Measurements from ENCODE around the gene PAX2.

Gene PAX2

GRCh38 chr10:100810091-100810834, 64.9 kb downstream of the PAX2 start:
- H3K4me3 ChIP-seq (ENCODE audit: low read length in 2 of 2): no peak overlapping the region
- H3K9ac ChIP-seq (ENCODE audit: low read length in 2 of 2): no peak overlapping the region
- H3K27me3 ChIP-seq (ENCODE audit: control insufficient read depth in 1 of 2, insufficient read depth in 2 of 2, low read length in 2 of 2): peaks cover 30 to 56% of the 10 kb centered on the region in 2 donors
- H3K36me3 ChIP-seq (ENCODE audit: control insufficient read depth in 2 of 2, insufficient read depth in 2 of 2, low read length in 2 of 2): no peaks in the 10 kb centered on the region
- no peaks in the 10 kb centered on the region for H3K9me3 ChIP-seq (ENCODE audit: control insufficient read depth in 2 of 2, low read length in 2 of 2)
- no peak overlapping the region for H3K27ac ChIP-seq (ENCODE audit: low read length)
- no peaks in the 10 kb centered on the region for H3K4me1 ChIP-seq (ENCODE audit: control insufficient read depth, insufficient read depth, low read length)

GRCh38 chr10:100810835-100811116, 65.4 kb downstream of the PAX2 start:
- Histone ChIP-seq H3K27ac (ENCODE audit: low read length) (no peak overlapping the region), H3K36me3 (ENCODE audit: control insufficient read depth in 2 of 2, insufficient read depth in 2 of 2, low read length in 2 of 2) (no peaks in the 10 kb centered on the region), H3K27me3 (ENCODE audit: control insufficient read depth in 1 of 2, insufficient read depth in 2 of 2, low read length in 2 of 2) (peaks cover 28 to 55% of the 10 kb centered on the region in 2 donors), H3K4me1 (ENCODE audit: control insufficient read depth, insufficient read depth, low read length) (no peaks in the 10 kb centered on the region), H3K4me3 (ENCODE audit: low read length in 2 of 2) (no peak overlapping the region), H3K9ac (ENCODE audit: low read length in 2 of 2) (no peak overlapping the region), H3K9me3 (ENCODE audit: control insufficient read depth in 2 of 2, low read length in 2 of 2) (no peaks in the 10 kb centered on the region)

- no peak overlapping the region for H3K4me3 ChIP-seq (ENCODE audit: low read length in 2 of 2)
- no peak overlapping the region for H3K27ac ChIP-seq (ENCODE audit: low read length)
- H3K9ac ChIP-seq (ENCODE audit: low read length in 2 of 2): no peak overlapping the region
- peaks cover 25 to 51% of the 10 kb centered on the region in 2 donors for H3K27me3 ChIP-seq (ENCODE audit: control insufficient read depth in 1 of 2, insufficient read depth in 2 of 2, low read length in 2 of 2)
- H3K4me1 ChIP-seq (ENCODE audit: control insufficient read depth, insufficient read depth, low read length): no peaks in the 10 kb centered on the region
- no peaks in the 10 kb centered on the region for H3K9me3 ChIP-seq (ENCODE audit: control insufficient read depth in 2 of 2, low read length in 2 of 2)
- no peaks in the 10 kb centered on the region for H3K36me3 ChIP-seq (ENCODE audit: control insufficient read depth in 2 of 2, insufficient read depth in 2 of 2, low read length in 2 of 2)
These were observed 65.9 kb downstream of the PAX2 start for GRCh38 chr10:100811261-100811660.

GRCh38 chr10:100811752-100812750, 66.7 kb downstream of the PAX2 start:
- Histone ChIP-seq H3K27me3 (ENCODE audit: control insufficient read depth in 1 of 2, insufficient read depth in 2 of 2, low read length in 2 of 2) (peaks cover 31 to 49% of the 10 kb centered on the region in 2 donors), H3K4me3 (ENCODE audit: low read length in 2 of 2) (no peak overlapping the region), H3K36me3 (ENCODE audit: control insufficient read depth in 2 of 2, insufficient read depth in 2 of 2, low read length in 2 of 2) (no peaks in the 10 kb centered on the region), H3K27ac (ENCODE audit: low read length) (no peak overlapping the region), H3K9ac (ENCODE audit: low read length in 2 of 2) (no peak overlapping the region), H3K4me1 (ENCODE audit: control insufficient read depth, insufficient read depth, low read length) (no peaks in the 10 kb centered on the region), H3K9me3 (ENCODE audit: control insufficient read depth in 2 of 2, low read length in 2 of 2) (no peaks in the 10 kb centered on the region)

GRCh38 chr10:100812978-100813377, 67.6 kb downstream of the PAX2 start:
- Histone ChIP-seq H3K9ac (ENCODE audit: low read length in 2 of 2) (no peak overlapping the region), H3K4me3 (ENCODE audit: low read length in 2 of 2) (no peak overlapping the region), H3K27ac (ENCODE audit: low read length) (no peak overlapping the region), H3K9me3 (ENCODE audit: control insufficient read depth in 2 of 2, low read length in 2 of 2) (no peaks in the 10 kb centered on the region), H3K36me3 (ENCODE audit: control insufficient read depth in 2 of 2, insufficient read depth in 2 of 2, low read length in 2 of 2) (no peaks in the 10 kb centered on the region), H3K27me3 (ENCODE audit: control insufficient read depth in 1 of 2, insufficient read depth in 2 of 2, low read length in 2 of 2) (peaks cover 38 to 49% of the 10 kb centered on the region in 2 donors), H3K4me1 (ENCODE audit: control insufficient read depth, insufficient read depth, low read length) (no peaks in the 10 kb centered on the region)

GRCh38 chr10:100814751-100815474, 69.5 kb downstream of the PAX2 start:
- Histone ChIP-seq H3K27ac (ENCODE audit: low read length) (no peak overlapping the region), H3K4me3 (ENCODE audit: low read length in 2 of 2) (no peak overlapping the region), H3K9ac (ENCODE audit: low read length in 2 of 2) (no peak overlapping the region), H3K4me1 (ENCODE audit: control insufficient read depth, insufficient read depth, low read length) (no peaks in the 10 kb centered on the region), H3K27me3 (ENCODE audit: control insufficient read depth in 1 of 2, insufficient read depth in 2 of 2, low read length in 2 of 2) (peaks cover 33 to 38% of the 10 kb centered on the region in 2 donors), H3K9me3 (ENCODE audit: control insufficient read depth in 2 of 2, low read length in 2 of 2) (no peaks in the 10 kb centered on the region), H3K36me3 (ENCODE audit: control insufficient read depth in 2 of 2, insufficient read depth in 2 of 2, low read length in 2 of 2) (no peaks in the 10 kb centered on the region)

GRCh38 chr10:100816671-100817070, 71.3 kb downstream of the PAX2 start:
- no peaks in the 10 kb centered on the region for H3K9me3 ChIP-seq (ENCODE audit: control insufficient read depth in 2 of 2, low read length in 2 of 2)
- no peaks in the 10 kb centered on the region for H3K4me1 ChIP-seq (ENCODE audit: control insufficient read depth, insufficient read depth, low read length)
- H3K4me3 ChIP-seq (ENCODE audit: low read length in 2 of 2): no peak overlapping the region
- no peak overlapping the region for H3K9ac ChIP-seq (ENCODE audit: low read length in 2 of 2)
- H3K36me3 ChIP-seq (ENCODE audit: control insufficient read depth in 2 of 2, insufficient read depth in 2 of 2, low read length in 2 of 2): no peaks in the 10 kb centered on the region
- H3K27ac ChIP-seq (ENCODE audit: low read length): no peak overlapping the region
- peaks cover 33 to 40% of the 10 kb centered on the region in 2 donors for H3K27me3 ChIP-seq (ENCODE audit: control insufficient read depth in 1 of 2, insufficient read depth in 2 of 2, low read length in 2 of 2)

GRCh38 chr10:100817268-100817839, 72.0 kb downstream of the PAX2 start:
- Histone ChIP-seq H3K36me3 (ENCODE audit: control insufficient read depth in 2 of 2, insufficient read depth in 2 of 2, low read length in 2 of 2) (no peaks in the 10 kb centered on the region), H3K4me3 (ENCODE audit: low read length in 2 of 2) (no peak overlapping the region), H3K9me3 (ENCODE audit: control insufficient read depth in 2 of 2, low read length in 2 of 2) (no peaks in the 10 kb centered on the region), H3K4me1 (ENCODE audit: control insufficient read depth, insufficient read depth, low read length) (no peaks in the 10 kb centered on the region), H3K9ac (ENCODE audit: low read length in 2 of 2) (no peak overlapping the region), H3K27me3 (ENCODE audit: control insufficient read depth in 1 of 2, insufficient read depth in 2 of 2, low read length in 2 of 2) (peaks cover 26 to 34% of the 10 kb centered on the region in 2 donors), H3K27ac (ENCODE audit: low read length) (no peak overlapping the region)

- H3K9ac ChIP-seq (ENCODE audit: low read length in 2 of 2): no peak overlapping the region
- H3K27ac ChIP-seq (ENCODE audit: low read length): no peak overlapping the region
- H3K4me3 ChIP-seq (ENCODE audit: low read length in 2 of 2): no peak overlapping the region
- peaks cover 31 to 43% of the 10 kb centered on the region in 2 donors for H3K27me3 ChIP-seq (ENCODE audit: control insufficient read depth in 1 of 2, insufficient read depth in 2 of 2, low read length in 2 of 2)
- no peaks in the 10 kb centered on the region for H3K9me3 ChIP-seq (ENCODE audit: control insufficient read depth in 2 of 2, low read length in 2 of 2)
- no peaks in the 10 kb centered on the region for H3K36me3 ChIP-seq (ENCODE audit: control insufficient read depth in 2 of 2, insufficient read depth in 2 of 2, low read length in 2 of 2)
- H3K4me1 ChIP-seq (ENCODE audit: control insufficient read depth, insufficient read depth, low read length): no peaks in the 10 kb centered on the region
These were observed 74.0 kb downstream of the PAX2 start for GRCh38 chr10:100819424-100819823.

- Histone ChIP-seq H3K27ac (ENCODE audit: low read length) (no peak overlapping the region), H3K27me3 (ENCODE audit: control insufficient read depth in 1 of 2, insufficient read depth in 2 of 2, low read length in 2 of 2) (peaks cover 50 to 51% of the 10 kb centered on the region in 2 donors), H3K36me3 (ENCODE audit: control insufficient read depth in 2 of 2, insufficient read depth in 2 of 2, low read length in 2 of 2) (no peaks in the 10 kb centered on the region), H3K4me3 (ENCODE audit: low read length in 2 of 2) (no peak overlapping the region), H3K9me3 (ENCODE audit: control insufficient read depth in 2 of 2, low read length in 2 of 2) (no peaks in the 10 kb centered on the region), H3K9ac (ENCODE audit: low read length in 2 of 2) (no peak overlapping the region), H3K4me1 (ENCODE audit: control insufficient read depth, insufficient read depth, low read length) (peaks cover 20% of the 10 kb centered on the region)
These were observed 77.8 kb downstream of the PAX2 start for GRCh38 chr10:100823194-100823593.

Data from stomach smooth muscle (tissue), 2 donors.